OCI-LY3 (cell line): Measurements from ENCODE around the gene MOB3B.

Experiments used
- EZH2phosphoT487 ChIP-seq: fragments of 200-600 bp; shearing (Covaris generic); IDR thresholded peaks from 2 replicates; pipeline ENCODE4 v1.6.1; 2018; ENCODE audit warnings: antibody characterized with exemption, mixed run types, low read depth
- TF ChIP-seq, protein P1 (sequence below): fragments of 200-600, 300-600 bp; sonication (generic); IDR thresholded peaks from 2 replicates; pipeline ENCODE4 v1.5.1; 2014; ENCODE audit warnings: antibody characterized with exemption, low read length, low read depth

DNA sequence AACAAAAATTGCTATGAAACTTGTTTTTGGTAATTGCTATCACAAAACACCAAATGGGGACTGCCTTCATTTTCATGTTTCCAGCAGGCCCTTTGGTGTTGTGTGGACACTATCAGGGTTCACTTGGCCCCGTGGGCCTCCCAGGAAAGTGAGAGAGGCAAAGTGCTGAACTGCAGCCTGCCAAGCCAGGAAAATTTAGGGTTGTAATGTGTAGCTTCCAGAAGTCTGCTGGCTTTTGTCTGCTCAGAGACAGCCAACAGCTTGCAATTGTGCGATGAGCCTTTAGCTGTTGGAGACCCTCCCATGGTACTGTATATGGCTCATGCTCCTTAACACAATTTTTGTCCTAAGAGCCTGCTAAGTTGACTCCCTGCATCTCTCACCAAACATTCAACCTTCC is 127.0 kb downstream of the MOB3B start:
- TF ChIP-seq, protein P1, sequence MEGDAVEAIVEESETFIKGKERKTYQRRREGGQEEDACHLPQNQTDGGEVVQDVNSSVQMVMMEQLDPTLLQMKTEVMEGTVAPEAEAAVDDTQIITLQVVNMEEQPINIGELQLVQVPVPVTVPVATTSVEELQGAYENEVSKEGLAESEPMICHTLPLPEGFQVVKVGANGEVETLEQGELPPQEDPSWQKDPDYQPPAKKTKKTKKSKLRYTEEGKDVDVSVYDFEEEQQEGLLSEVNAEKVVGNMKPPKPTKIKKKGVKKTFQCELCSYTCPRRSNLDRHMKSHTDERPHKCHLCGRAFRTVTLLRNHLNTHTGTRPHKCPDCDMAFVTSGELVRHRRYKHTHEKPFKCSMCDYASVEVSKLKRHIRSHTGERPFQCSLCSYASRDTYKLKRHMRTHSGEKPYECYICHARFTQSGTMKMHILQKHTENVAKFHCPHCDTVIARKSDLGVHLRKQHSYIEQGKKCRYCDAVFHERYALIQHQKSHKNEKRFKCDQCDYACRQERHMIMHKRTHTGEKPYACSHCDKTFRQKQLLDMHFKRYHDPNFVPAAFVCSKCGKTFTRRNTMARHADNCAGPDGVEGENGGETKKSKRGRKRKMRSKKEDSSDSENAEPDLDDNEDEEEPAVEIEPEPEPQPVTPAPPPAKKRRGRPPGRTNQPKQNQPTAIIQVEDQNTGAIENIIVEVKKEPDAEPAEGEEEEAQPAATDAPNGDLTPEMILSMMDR: no peak
- TF ChIP-seq EZH2phosphoT487: no peak
